Left lung (tissue), 10 donors: Measurements from ENCODE around the gene MBTPS1. TPM values are rescaled to one million over a fixed set of nuclear protein-coding genes. Genes with fewer than 3 reads are reported as not detected.
A peak's percentile ranks its signal among the peaks of the same experiment; 100 is the strongest.

Experiments used
- ATAC-seq: fragments of 200-7000 bp; cut with Tn5 transposase; one replicate; pipeline ENCODE4 v1.9.1; 2020; ENCODE audit warnings: moderate library complexity
- DNase-seq, 4 donors: peaks; one replicate each; pipeline ENCODE4 v3.0.0-alpha.2; 2013 to 2020
- H3K27ac ChIP-seq, 2 donors: fragments of 200-600 bp; sonication (generic) in 1 of 2; one replicate each; pipeline versions ENCODE4 v1.5.0 to v1.8.0; 2020 to 2021
- H3K27me3 ChIP-seq, 2 donors: fragments of 200-600 bp; sonication (generic) in 1 of 2; one replicate each; pipeline versions ENCODE4 v1.5.0 to v1.8.0; 2020 to 2021
- H3K36me3 ChIP-seq, 2 donors: fragments of 200-600 bp; sonication (generic) in 1 of 2; one replicate each; pipeline versions ENCODE4 v1.5.0 to v1.8.0; 2020 to 2021
- H3K4me1 ChIP-seq, 2 donors: fragments of 200-600 bp; one replicate each; pipeline ENCODE4 v1.8.0; 2021
- H3K4me3 ChIP-seq, 2 donors: fragments of 200-600 bp; sonication (generic) in 1 of 2; one replicate each; pipeline versions ENCODE4 v1.5.0 to v1.8.0; 2020 to 2021; ENCODE audit warnings: mild to moderate bottlenecking in 1 of 2
- H3K9me3 ChIP-seq, 2 donors: fragments of 200-600 bp; sonication (generic) in 1 of 2; one replicate each; pipeline versions ENCODE4 v1.5.0 to v1.8.0; 2020 to 2021
- CTCF ChIP-seq, 2 donors: fragments of 200-600 bp; sonication (generic) in 1 of 2; IDR thresholded peaks; one replicate each; pipeline versions ENCODE4 v1.5.0 to v1.8.0; 2021; ENCODE audit warnings: antibody characterized with exemption in 2 of 2
- intact Hi-C, 2 donors: fragments of 100-400 bp; cut with DNase I; formaldehyde crosslinking; loops; one replicate each; pipeline versions ENCODE4 v1.11.2 to v1.14.2; 2022
- polyA plus RNA-seq, 6 donors: library from polyadenylated mRNA; unstranded; fragments of 120-200 nt; gene quantifications; one replicate each; pipeline ENCODE4 v1.2.1, GENCODE V29; 2013; ENCODE audit not compliant: insufficient read length in 6 of 6
- total RNA-seq, 2 donors: library from RNA; stranded (reverse); fragmentation: NEBNext Ultra II Directional; extraction: Animal tissue kit (Norgen Biotek cat#: 25700); gene quantifications; one replicate each; pipeline ENCODE4 v1.2.1, GENCODE V29; 2021
- donor health status: DM: no; HTN: yes; CAD: no.
- donor health status: DM: no; HTN: no; CAD: no.

MBTPS1 gene
- total and polyA plus RNA-seq, 8 donors, result 86.4 to 121 (median 116) TPM

GRCh38 chr16:84055801-84056634 lies 60.7 kb downstream of the MBTPS1 start:
- intact Hi-C loops, result no loop called here
- Histone ChIP-seq H3K9me3 (no peaks in the 10 kb centered on the region), H3K36me3 (peaks cover 0 to 91% of the 10 kb centered on the region in 2 donors), H3K27ac (no peak overlapping the region), H3K27me3 (no peaks in the 10 kb centered on the region), H3K4me3 (no peak overlapping the region), H3K4me1 (no peaks in the 10 kb centered on the region)
- ATAC-seq (peak; percentile 50), DNase-seq (peak in 1 of 4 donors; percentile 57)
- TF ChIP-seq CTCF (IDR thresholded peaks at IDR 0.05), result no peak

GRCh38 chr16:84055366-84055765 lies 61.4 kb downstream of the MBTPS1 start:
- no peaks in the 10 kb centered on the region for H3K4me1 ChIP-seq
- TF ChIP-seq CTCF (IDR thresholded peaks at IDR 0.05), result no peak
- intact Hi-C loops, result no loop called here
- H3K27me3 ChIP-seq, result no peaks in the 10 kb centered on the region
- ATAC-seq (no peak), DNase-seq (peak in 2 of 4 donors; percentile 12 to 24)
- peaks cover 0 to 85% of the 10 kb centered on the region in 2 donors for H3K36me3 ChIP-seq
- H3K4me3 ChIP-seq, result no peak overlapping the region
- no peaks in the 10 kb centered on the region for H3K9me3 ChIP-seq
- H3K27ac ChIP-seq, result no peak overlapping the region

- no peak for TF ChIP-seq CTCF (IDR thresholded peaks at IDR 0.05)
- ATAC-seq (no peak), DNase-seq (peak in 2 of 4 donors; percentile 18 to 57)
- Histone ChIP-seq H3K4me1 (no peaks in the 10 kb centered on the region), H3K4me3 (no peak overlapping the region), H3K27ac (no peak overlapping the region), H3K9me3 (no peaks in the 10 kb centered on the region), H3K36me3 (peaks cover 0 to 85% of the 10 kb centered on the region in 2 donors), H3K27me3 (no peaks in the 10 kb centered on the region)
- intact Hi-C loops, result no loop called here
These were observed 61.8 kb downstream of the MBTPS1 start for GRCh38 chr16:84054916-84055315.

- intact Hi-C loops, result no loop called here
- DNase-seq (peak in 1 of 4 donors; percentile 77), ATAC-seq (no peak)
- Histone ChIP-seq H3K27ac (no peak overlapping the region), H3K27me3 (no peaks in the 10 kb centered on the region), H3K4me3 (no peak overlapping the region), H3K36me3 (peaks cover 0 to 85% of the 10 kb centered on the region in 2 donors), H3K4me1 (no peaks in the 10 kb centered on the region), H3K9me3 (no peaks in the 10 kb centered on the region)
- TF ChIP-seq CTCF (IDR thresholded peaks at IDR 0.05), result no peak
These were observed 62.5 kb downstream of the MBTPS1 start for GRCh38 chr16:84054271-84054670.

GRCh38 chr16:84053237-84053636 lies 63.5 kb downstream of the MBTPS1 start:
- intact Hi-C loops, result no loop called here
- no peak overlapping the region for H3K4me3 ChIP-seq
- H3K9me3 ChIP-seq, result no peaks in the 10 kb centered on the region
- no peak overlapping the region for H3K27ac ChIP-seq
- no peak for ATAC-seq
- DNase-seq, result peak in 1 of 4 donors; percentile 32
- TF ChIP-seq CTCF (IDR thresholded peaks at IDR 0.05), result no peak
- no peaks in the 10 kb centered on the region for H3K4me1 ChIP-seq
- peaks cover 0 to 85% of the 10 kb centered on the region in 2 donors for H3K36me3 ChIP-seq
- H3K27me3 ChIP-seq, result no peaks in the 10 kb centered on the region
